HG03432 (cell line): ENCODE measurements around the gene C13orf46.

Experiments used
- ATAC-seq: cut with Tn5 transposase; IDR thresholded peaks from one replicate; pipeline ENCODE4 v1.9.1; 2021; ENCODE audit warnings: mild to moderate bottlenecking, moderate library complexity; ENCODE audit not compliant: unreplicated experiment

C13orf46 gene

DNA sequence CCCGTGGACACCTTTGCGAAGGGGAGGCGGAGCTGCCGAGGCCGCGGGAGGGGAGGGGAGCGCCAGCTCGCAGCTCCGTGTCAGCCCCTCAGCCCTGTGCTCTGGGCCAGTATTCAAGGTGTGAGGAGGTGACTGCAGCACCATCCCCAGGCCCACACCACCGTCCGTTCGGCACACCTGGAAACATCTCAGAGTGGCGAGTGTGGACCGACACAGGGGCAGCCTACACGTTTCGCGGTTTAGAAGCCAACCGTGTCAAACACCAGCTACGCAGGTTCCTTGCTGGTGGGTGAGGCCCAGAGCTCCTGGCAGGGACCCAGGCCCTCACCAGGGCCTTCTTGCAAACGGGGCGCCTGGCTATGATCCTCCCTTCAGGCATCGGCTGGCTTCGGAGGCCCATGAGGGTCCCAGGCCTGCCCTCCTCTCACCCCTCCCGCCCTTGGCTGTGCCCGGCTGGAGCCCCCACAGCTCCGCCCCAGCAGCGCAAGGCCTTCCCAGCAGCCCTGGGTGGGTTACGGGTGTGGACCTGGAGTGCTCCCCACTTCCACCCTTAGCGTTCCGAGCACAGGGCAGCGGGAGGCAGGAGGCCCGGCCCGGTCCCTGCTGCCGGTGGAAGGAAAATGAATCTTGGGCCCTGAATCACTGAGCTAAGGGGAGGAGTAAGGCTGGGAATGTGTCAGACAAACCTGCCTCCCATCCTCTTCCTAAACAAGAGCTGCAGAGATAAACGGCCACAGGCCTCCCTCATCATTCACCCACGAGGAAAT, 1.2 kb downstream of the C13orf46 start:
- ATAC-seq, result no peak

DNA sequence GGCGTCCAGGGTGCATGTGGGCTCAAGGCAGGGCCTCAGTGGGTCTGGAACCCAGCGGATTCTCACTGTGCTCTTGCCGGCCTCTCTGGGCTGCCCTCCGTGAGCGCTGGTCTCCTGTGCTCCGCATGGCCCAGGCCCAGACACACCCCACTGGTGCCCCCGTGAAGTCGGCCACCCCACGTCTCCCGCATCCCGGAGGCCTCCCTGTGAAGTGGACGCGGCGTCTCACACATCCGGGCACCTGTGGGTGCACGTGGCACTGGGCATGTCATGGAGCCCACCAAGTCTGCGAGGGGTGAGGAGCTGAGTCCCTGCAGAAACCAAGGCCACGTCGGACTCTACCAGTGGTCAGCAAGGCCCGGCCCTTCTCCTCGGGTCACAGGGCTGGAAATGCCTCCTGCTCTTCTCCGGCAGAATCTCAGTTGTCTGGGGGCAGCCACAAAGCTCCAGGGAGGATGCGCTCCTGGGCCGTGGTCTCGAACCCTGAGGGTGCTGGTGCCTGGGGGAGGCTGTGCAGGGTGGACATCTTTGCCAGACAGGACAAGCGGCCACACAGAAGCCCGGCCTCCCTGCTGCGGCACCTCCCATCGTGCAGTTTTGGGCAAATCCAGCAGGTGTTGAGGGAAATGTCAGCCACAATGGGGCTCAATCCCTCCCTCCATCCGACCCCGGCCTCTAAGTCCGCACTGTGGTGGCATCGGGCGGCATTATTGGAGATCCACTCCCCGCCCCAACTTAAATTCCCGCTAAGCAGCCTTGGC, 2.2 kb downstream of the C13orf46 start:
- no peak for ATAC-seq

DNA sequence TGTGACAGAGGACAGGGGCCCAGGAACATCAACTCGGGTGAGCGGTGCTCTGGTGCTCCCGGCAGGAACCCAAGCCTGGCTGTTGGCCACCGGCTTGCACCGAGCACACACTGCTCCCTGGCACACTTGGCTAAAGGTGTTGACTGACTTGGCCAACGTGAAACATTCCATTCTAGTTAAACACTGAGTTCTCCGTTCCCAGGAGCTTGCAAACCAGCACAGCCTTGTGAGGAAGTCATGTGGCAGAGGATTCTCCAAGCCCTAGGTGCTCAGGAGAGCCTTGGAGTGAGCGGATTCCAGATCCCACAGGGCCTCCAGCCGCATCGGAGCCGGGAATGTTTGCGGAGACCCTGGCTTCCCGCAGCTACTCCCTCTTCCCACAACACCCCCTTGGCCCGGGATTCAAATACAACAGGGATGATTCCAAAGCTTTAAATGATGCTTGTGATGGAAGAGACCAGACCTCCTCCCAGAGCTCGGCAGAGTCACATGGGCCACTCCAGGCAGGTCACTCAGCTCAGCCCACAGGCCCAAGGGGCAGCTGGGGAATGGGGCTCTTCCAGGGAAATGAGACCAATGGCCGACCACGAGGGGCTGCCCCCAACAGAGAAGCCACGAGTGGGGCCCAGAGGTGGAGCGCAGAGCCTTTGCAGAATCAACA, 2.9 kb downstream of the C13orf46 start:
- no peak for ATAC-seq

DNA sequence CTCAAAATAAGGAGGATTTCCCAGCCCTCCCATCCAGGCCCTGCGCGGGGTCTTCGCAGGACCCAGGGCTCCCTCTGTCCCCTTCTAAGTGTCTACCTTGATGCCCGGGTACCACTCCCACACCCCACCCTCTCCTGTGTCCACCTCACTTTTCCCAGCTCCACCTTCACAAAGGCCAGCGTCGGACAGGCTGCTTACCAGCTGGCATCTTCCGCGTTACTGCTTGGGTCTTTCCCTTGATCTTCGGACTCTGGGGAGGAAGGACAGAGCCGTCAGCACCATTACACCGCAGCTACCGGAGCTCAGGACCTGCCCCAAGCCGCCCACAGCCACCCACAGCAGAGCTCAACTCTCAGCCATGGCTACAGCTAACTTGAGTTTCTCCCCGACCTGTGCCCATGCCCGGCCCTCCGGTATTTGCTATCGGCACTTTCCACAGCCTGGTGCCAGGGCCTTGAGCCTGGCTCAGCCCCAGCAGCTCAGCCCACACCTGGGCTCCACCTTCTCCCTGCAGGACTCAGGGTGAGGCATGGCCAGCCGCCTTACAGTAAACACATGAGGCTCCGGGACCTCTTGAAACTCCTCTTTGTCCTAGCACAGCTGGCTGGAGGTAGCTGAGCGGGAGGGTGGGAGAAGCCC, 3.8 kb downstream of the C13orf46 start:
- ATAC-seq, result no peak

DNA sequence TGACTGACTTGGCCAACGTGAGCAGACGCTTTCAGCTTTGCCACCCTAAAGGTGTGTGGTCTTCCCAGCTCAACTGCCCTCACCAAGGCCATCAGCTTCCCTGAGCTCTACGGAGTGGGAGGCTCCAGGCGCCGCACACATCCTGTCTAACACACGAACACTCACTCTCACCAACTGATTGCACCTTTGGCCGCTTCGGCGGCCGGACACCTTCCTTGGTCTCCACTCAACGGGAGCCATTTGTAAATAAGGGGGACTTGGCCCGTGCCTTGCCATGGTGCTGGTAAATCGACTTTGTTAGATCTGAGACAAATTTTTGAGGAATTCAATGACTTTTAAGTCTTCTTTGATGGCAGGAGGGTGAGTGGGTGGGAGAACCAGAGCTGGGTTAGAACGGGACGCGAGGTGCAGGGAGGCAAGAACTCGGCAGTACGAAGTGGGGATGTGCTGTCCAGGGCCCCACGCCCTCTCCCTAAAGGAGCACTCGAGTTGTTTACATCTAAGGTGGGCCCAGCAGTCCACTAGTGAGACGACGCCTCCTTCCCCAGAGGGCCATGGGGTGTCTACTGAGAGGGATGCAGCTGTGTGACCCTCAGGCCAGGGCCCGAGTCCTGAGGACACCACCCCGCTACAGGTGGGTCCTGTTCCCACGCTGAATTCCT, 4.4 kb downstream of the C13orf46 start:
- ATAC-seq, result no peak

DNA sequence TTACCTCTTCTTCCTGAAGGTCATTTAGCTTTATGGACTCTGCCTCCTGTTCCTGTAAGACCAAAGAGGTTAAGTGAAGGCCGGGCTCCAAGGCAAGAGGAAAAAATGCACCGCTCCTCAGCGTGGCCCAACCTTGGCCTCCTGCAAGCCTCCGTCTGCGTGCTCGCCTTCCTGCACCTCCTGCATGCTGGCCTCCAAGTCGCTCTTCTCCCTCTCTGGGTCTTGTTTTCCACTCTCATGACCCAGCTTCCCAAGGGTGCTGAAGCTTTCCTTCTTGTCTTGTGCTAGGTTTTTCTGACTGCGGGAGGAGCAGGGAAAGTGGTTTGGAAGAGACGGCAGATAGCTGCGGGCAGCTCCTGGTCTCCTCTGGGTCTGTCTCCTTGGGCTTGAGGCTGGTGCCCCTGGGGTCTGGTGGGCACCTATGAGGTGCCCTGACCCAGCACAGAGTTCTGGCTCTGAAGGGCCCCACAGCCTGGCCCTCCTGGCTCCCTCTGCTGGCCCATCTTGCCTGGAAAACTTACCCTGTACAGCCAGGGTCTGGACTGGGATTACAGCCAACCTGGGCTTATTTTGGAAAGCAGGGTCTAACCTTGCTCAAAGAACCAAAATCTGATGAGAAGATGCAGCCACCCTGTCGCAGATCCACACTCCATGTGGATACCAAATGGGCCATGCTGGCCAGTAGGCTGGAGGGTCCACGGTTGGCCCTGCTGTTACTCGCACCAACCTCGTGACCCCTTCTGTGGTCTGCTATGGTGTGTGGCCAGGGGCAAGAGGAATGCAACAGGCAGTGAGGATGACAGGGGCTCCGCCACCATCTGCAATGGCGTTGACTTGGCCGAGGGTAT, 5.2 kb downstream of the C13orf46 start:
- ATAC-seq, result no peak

DNA sequence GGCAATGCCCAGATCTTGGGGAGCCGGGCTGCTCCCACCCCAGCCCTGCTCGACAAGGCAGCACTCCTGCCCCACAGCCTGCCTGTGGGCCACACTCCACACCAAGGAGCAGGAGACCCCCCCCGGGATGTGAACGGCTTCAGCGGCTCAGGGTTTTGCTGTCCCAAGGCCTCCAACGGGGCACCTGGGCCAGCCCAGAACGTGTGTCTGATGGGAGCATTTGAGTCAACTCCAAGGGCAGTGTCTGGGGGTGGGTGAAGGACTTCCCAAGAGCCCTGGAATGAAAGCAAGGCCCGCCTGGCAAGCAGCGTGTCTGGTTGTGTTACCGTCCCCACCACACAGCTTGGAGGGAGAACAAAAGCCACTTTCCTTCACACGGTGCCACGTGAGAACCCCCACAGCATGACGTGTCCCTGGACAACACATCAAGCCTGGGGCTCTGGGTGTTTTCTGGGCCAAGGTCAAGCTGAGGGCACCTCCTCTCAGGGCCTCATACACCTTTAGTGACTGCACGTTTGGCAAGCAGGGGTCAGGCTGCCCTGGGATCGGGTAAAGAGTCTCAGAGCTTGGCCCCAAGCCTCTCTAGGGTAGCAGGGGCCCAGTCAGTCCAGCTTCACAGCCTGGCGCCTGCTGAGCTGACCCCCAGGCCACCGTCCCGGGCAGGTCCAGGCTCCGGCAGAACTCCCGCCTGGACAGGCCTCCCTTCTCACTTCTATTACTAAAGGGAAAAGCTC, 6.0 kb downstream of the C13orf46 start:
- no peak for ATAC-seq

DNA sequence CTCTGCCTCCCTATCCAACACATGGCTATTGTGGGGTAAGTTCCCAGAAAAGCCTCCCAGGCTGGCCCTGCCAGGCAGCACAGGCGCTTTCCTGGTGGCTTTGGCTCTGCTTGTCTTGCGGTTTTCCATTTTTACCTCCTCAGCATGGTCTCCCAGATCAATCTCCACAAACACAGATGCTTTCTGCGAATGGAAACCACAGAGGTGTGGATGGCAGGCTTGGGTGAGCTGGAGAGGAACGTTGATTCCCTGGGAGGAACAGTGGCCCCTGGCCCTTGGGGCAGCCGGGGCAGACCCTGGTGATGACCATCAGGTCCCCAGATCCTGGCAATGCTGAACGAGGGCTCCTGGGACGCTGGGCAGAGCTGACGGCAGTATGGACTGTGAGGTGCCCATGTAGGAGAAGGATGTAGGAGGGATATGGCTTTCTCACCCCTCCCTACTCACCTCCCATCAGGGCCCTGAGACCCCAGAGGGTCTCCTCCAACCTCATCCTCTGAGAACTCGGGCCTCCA, 6.6 kb downstream of the C13orf46 start:
- no peak for ATAC-seq

DNA sequence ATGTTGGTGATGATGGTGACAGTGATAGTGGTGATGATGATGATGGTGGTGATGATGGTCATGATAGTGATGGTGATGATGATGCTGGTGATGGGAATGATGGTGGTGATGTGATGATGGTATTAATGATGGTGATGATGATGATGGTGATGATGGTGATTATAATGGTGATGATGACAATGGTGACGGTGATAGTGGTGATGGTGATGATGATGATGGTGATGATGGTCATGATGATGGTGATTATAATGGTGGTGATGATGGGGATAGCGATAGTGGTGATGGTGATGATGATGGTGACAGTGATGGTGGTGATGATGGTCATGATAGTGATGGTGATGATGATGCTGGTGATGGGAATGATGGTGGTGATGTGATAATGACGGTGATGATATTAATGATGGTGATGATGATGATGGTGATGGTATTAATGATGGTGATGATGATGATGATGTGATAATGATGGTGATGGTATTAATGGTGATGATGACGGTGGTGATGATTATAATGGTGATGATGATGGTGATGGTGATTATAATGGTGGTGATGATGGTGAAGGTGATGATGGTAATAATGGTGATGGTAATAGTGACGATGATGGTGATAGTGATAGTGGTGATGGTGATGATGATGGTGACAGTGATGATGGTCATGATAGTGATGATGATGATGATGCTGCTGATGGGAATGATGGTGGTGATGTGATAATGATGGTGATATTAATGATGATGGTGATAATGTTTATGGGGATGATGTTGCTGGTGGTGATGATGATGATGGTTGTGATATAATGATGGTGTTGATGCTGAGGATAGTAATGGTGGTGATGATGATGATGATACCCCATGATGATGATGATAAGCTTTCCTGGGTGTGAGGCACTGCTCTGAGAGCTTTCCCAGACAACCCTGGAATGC, 7.7 kb downstream of the C13orf46 start:
- ATAC-seq, result no peak

DNA sequence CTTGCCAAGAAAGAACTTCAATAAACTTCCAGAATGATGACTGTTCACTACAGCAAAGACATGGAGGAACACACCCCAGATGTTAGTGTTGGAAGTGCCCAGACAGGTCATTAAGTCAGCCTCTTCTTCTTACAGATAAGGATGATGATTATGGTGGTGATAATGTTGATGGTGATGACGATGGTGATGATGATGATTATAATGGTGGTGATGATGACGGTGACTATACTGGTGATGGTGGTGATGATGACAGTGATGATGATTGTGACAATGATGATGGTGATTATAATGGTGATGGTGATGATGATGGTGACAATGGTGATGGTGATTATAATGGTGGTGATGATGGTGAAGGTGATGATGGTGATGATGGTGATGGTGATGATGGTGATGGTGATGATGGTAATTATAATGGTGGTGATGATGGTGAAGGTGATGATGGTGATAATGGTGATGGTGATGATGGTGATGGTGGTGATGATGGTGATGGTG, 8.4 kb downstream of the C13orf46 start:
- ATAC-seq, result no peak

DNA sequence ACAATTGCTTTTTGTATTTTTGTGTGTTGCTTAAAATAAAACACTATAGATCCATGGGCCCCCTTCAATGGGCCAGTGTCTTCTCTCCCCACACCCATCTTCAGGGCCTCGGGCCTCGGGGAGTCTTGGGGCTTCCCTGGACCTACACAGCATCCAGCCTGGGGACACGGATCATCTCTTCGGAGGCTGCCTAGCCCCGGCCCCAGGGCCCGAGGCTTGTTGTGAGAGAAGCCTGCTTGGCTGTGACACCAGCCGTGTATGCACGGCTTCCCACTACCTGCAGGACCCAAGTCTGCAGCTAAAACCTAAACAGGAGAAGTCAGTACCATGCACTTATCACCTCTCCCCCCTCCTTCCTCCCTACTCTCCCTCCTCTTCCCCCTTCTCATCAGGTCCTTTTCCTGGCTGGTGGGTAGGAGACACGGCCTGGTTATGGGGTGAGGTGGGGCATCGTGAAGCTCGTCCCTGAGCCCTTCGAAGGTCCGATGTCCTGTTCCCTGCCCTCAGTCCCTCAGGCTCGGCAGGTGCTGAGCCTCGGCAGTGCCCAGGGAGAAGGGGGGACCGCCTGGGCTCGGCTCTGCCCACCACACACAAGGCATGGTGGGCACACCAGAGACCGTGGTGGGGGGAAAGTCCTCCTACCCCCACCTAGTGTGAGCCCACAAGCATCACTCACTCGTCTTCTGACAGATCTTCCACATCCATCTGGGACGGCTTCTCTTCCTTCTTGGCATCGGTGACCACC, 9.5 kb downstream of the C13orf46 start:
- no peak for ATAC-seq

DNA sequence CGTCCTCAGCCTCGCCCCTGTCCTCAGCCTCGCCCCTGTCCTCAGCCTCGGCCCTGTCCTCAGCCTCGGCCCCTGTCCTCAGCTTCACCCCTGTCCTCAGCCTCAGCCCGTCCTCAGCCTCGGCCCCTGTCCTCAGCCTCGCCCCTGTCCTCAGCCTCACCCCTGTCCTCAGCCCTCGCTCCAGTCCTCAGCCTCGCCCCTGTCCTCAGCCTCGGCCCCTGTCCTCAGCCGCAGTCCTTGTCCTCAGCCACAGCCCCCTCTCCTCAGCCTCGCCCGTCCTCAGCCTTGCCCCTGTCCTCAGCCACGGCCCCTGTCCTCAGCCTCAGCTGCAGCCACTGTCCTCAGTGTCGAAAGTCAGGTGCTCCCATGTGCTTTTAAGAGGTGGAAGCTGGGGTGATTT, 10.5 kb downstream of the C13orf46 start:
- no peak for ATAC-seq

DNA sequence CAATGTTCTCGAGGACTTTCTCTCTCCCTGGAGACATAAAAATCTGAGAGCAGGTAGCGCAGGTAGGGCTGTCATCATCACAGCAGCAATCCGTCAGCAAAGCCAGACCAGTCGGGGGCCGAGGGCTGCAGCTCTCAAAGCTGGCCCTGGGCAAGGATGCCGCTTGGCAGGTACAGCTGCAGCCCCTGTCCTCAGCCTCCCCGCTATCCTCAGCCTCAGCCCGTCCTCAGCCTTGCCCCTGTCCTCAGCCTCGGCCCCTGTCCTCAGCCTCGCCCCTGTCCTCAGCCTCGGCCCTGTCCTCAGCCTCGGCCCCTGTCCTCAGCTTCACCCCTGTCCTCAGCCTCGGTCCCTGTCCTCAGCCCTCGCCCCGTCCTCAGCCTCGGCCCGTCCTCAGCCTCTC, 10.9 kb downstream of the C13orf46 start:
- ATAC-seq, result no peak

DNA sequence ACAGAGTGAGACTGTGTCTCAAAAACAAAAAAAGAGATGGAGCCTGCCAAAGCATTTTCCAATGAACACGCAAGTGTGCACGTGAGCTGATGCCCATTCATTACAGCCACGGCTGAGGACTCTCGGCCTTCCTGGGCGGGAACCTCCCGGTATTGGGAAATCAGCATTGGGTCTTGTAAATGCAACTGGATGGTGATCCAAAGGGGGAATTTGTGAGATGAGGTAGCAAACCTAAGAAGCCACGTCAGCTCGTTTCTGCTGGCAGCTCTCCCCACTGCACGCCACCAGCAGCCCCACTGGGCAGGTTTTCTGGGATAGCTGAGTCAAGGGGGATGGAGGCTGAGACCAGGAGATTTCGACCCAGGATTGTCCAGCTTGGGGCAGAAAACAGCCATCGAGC, 11.5 kb downstream of the C13orf46 start:
- ATAC-seq, result no peak

DNA sequence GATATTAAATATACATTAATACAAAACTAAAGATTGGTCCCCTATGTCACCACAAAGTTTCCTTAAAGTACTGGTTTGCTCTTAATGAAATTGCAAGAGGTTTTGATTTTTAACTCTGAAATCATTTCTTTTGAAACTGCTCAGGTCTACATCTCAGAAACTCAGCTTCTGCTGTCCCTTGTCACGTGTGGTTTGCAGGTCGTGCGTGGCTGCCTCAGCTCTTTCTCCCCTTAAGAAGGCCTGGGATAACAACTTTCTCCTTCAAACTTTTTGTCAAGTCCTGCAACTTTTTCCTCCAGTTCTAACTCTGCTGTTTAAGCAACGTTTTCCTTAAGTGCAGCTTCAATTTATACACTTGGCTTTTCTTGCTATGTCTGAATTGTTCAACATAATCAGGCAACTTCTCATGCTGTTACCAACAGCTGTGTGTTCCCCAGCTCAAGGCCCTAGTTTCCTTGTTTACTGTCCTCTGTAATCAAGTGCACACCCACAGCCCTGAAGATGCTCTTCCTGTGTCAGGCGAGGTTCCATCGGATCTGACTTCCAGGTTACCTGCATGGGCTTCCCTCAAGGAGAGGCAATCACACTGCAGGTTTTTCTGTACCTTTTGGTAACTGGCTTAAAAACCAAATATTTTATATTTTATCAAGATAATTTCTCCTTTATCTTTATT, 13.5 kb downstream of the C13orf46 start:
- ATAC-seq, result no peak

DNA sequence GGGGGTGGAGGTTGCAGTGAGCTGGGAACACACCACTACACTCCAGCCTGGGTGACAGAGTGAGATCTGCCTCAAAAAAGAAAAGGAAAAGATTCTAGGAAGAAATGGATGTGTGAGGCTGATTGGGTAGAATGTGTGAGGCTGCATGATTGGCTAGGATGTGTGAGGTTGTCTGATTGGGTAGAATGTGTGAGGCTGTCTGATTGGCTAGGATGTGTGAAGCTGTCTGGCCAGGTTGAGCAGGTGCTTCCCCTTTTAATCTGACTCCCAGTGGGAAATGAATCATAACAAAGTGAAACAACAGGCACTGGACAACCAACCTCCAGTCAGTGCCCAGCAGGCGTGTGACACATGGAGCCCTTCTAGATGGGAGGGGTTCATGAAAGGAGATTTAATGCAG, 14.7 kb downstream of the C13orf46 start:
- no peak for ATAC-seq

DNA sequence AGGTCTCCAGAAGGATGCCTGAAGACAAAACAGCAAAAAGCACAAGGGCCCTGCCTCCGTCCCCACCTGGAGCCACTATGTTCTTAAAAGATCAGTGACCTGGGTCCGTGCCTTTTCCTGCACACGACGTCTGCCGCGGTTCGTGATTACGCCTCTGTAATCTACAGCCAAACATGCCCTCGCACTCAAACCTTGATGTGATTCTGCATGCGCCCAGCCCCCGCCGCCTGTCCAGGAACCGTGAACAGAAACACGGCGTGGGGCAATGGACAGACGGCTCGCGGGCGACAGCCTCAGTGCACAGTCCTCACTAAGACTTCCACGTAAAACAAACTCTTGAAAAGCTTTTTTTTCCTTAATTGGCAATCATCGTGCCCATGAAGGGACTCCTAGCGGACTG, 15.5 kb downstream of the C13orf46 start:
- ATAC-seq, result no peak
